SK-N-SH treated with all-trans-retinoic acid at 6 μM for 48 hours (cell line): Measurements from ENCODE around the gene RASGEF1B.

Source experiments
- BACH2 ChIP-seq: fragments of 250-450 bp; sonication (Bioruptor Pico); IDR thresholded peaks from 2 replicates; pipeline ENCODE4 v1.9.0; 2021; ENCODE audit warnings: mild to moderate bottlenecking, borderline replicate concordance
- CREB5 ChIP-seq: fragments of 250-450 bp; sonication (Bioruptor Pico); IDR thresholded peaks from 2 replicates; pipeline ENCODE4 v1.5.1; 2020; ENCODE audit warnings: low read depth, mild to moderate bottlenecking, moderate library complexity
- CSDC2 ChIP-seq: fragments of 250-450 bp; sonication (Bioruptor Pico); IDR thresholded peaks from 2 replicates; pipeline ENCODE4 v1.5.0; 2020; ENCODE audit warnings: mild to moderate bottlenecking, moderate library complexity
- ESRRG ChIP-seq: fragments of 250-450 bp; sonication (Bioruptor Pico); IDR thresholded peaks from 2 replicates; pipeline ENCODE4 v1.6.1; 2021; ENCODE audit warnings: mild to moderate bottlenecking
- GLIS3 ChIP-seq: fragments of 250-450 bp; sonication (Bioruptor Pico); IDR thresholded peaks from 2 replicates; pipeline ENCODE4 v1.5.0; 2020; ENCODE audit warnings: mild to moderate bottlenecking, moderate library complexity
- PPARA ChIP-seq: fragments of 250-450 bp; sonication (Bioruptor Pico); IDR thresholded peaks from 2 replicates; pipeline ENCODE4 v1.5.0; 2020; ENCODE audit warnings: mild to moderate bottlenecking, borderline replicate concordance
- SNAI2 ChIP-seq: fragments of 250-450 bp; sonication (Bioruptor Pico); IDR thresholded peaks from 2 replicates; pipeline ENCODE4 v1.5.0; 2020; ENCODE audit warnings: mild to moderate bottlenecking, moderate library complexity
- TOX ChIP-seq: fragments of 250-450 bp; sonication (Bioruptor Pico); IDR thresholded peaks from 2 replicates; pipeline ENCODE4 v1.8.0; 2021; ENCODE audit warnings: mild to moderate bottlenecking, moderate library complexity, borderline replicate concordance
- TSHZ2 ChIP-seq: fragments of 250-450 bp; sonication (Bioruptor Pico); IDR thresholded peaks from 2 replicates; pipeline ENCODE4 v1.5.0; 2020; ENCODE audit warnings: mild to moderate bottlenecking, moderate library complexity
- ZFP3 ChIP-seq: fragments of 250-450 bp; sonication (Bioruptor Pico); IDR thresholded peaks from 2 replicates; pipeline ENCODE4 v1.5.0; 2020; ENCODE audit warnings: mild to moderate bottlenecking, moderate library complexity
- ZFP30 ChIP-seq: fragments of 450-650 bp; formaldehyde crosslinking; IDR thresholded peaks from 2 replicates; pipeline ENCODE4 v1.5.0; 2022; ENCODE audit warnings: mild to moderate bottlenecking, moderate library complexity
- ZNF70 ChIP-seq: fragments of 450-650 bp; formaldehyde crosslinking; IDR thresholded peaks from 2 replicates; pipeline ENCODE4 v1.5.0; 2020; ENCODE audit warnings: mild to moderate bottlenecking, moderate library complexity
- ZNF8 ChIP-seq: fragments of 450-650 bp; formaldehyde crosslinking; IDR thresholded peaks from 2 replicates; pipeline ENCODE4 v1.5.0; 2020; ENCODE audit warnings: mild to moderate bottlenecking, moderate library complexity
- TF ChIP-seq, protein P1 (sequence below): fragments of 250-450 bp; sonication (Bioruptor Pico); IDR thresholded peaks from 2 replicates; pipeline ENCODE4 v1.8.0; 2020; ENCODE audit warnings: mild to moderate bottlenecking, moderate library complexity, borderline replicate concordance

- TF ChIP-seq PPARA (CRISPR knock-in tag) (no peak), ZFP3 (CRISPR knock-in tag) (no peak), SNAI2 (no peak), TSHZ2 (CRISPR knock-in tag) (no peak), BACH2 (no peak), ZNF70 (CRISPR knock-in tag) (no peak), ZFP30 (CRISPR knock-in tag) (no peak), CREB5 (CRISPR knock-in tag) (no peak), CSDC2 (no peak), TOX (no peak), ZNF8 (CRISPR knock-in tag) (no peak), ESRRG (CRISPR knock-in tag) (no peak), GLIS3 (no peak)
- TF ChIP-seq, protein P1, sequence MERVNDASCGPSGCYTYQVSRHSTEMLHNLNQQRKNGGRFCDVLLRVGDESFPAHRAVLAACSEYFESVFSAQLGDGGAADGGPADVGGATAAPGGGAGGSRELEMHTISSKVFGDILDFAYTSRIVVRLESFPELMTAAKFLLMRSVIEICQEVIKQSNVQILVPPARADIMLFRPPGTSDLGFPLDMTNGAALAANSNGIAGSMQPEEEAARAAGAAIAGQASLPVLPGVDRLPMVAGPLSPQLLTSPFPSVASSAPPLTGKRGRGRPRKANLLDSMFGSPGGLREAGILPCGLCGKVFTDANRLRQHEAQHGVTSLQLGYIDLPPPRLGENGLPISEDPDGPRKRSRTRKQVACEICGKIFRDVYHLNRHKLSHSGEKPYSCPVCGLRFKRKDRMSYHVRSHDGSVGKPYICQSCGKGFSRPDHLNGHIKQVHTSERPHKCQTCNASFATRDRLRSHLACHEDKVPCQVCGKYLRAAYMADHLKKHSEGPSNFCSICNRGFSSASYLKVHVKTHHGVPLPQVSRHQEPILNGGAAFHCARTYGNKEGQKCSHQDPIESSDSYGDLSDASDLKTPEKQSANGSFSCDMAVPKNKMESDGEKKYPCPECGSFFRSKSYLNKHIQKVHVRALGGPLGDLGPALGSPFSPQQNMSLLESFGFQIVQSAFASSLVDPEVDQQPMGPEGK (CRISPR knock-in tag), result no peak
These were observed 79.5 kb downstream of the RASGEF1B start for GRCh38 chr4:81392164-81392563.
